NCI-H446 (cell line): ENCODE results near the gene RBM47.
"Not testable (repeated sequence)": the region's sequence is repeated elsewhere in the genome, so short reads cannot be mapped to it uniquely, and the experiment has no call there.

ENCODE experiments used
- DNase-seq, 2 experiments: peaks; one replicate each; lab custom pipeline; 2025; lab: John Stamatoyannopoulos, UW

The RBM47 gene

GRCh38 chr4:40439519-40439918, 190.1 kb downstream of the RBM47 start:
- no peak for DNase-seq

GRCh38 chr4:40438384-40439026, 191.2 kb downstream of the RBM47 start:
- DNase-seq = no peak

GRCh38 chr4:40437741-40438383, 191.8 kb downstream of the RBM47 start:
- no peak for DNase-seq

DNA sequence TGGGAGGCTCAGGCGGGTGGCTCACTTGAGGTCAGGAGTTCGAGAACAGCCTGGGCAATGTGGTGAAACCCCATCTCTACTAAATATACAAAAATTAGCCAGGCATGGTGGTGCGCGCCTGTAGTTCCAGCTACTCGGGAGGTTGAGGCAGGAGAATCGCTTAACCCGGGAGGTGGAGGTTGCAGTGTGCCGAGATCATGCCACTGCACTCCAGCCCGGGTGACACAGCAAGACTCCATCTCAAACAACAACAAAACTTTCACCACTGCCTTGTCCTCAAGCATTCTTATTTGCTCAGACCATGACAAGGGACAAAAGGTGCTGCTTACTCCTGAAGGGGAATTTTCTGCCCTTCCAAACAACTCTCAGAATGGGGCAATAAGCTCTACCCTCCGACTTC, 194.4 kb downstream of the RBM47 start:
- not testable (repeated sequence) for DNase-seq

- DNase-seq = no peak
Observed at GRCh38 chr4:40434126-40434687, 195.5 kb downstream of the RBM47 start.

DNA sequence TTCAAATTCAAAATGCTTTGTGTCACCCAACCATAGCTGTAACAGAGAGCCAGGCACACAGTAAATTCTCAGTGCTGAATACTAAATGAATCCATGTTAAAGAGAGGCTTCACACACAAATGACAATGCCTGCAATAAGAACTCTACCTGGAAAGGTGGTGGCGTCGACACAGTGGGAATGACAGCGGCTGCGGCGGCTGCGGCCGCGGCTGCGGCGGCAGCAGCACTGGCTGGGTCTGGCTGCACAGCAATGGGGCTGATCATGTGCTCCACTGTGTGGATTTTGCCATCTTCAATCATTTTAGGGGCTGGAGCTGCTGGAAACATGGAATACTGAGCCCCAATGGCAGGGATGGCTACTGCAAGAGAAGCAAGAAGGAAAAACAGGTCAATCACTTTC, 197.2 kb downstream of the RBM47 start:
- no peak for DNase-seq

DNA sequence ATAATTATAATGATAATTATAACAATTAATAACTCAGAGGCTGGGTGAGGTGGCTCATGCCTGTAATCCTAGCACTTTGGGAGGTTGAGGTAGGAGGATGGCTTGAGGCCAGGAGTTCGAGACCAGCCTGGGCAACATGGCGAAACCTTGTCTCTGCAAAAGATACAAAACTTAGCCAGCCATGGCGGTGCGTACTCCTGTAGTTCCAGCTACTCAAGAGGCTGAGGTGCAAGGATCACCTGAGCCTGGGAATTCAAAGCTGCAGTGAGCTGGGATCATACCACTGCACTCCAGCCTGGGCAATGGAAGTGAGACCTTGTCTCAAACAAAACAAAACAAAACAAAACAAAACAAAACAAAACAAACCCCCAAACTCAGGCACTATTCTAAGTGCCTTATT, 201.8 kb downstream of the RBM47 start:
- DNase-seq = not testable (repeated sequence)

- no peak for DNase-seq
Observed at GRCh38 chr4:40427128-40427527, 202.5 kb downstream of the RBM47 start.

GRCh38 chr4:40425799-40426574, 203.7 kb downstream of the RBM47 start:
- no peak for DNase-seq

GRCh38 chr4:40423735-40424134, 205.9 kb downstream of the RBM47 start:
- DNase-seq = no peak

DNA sequence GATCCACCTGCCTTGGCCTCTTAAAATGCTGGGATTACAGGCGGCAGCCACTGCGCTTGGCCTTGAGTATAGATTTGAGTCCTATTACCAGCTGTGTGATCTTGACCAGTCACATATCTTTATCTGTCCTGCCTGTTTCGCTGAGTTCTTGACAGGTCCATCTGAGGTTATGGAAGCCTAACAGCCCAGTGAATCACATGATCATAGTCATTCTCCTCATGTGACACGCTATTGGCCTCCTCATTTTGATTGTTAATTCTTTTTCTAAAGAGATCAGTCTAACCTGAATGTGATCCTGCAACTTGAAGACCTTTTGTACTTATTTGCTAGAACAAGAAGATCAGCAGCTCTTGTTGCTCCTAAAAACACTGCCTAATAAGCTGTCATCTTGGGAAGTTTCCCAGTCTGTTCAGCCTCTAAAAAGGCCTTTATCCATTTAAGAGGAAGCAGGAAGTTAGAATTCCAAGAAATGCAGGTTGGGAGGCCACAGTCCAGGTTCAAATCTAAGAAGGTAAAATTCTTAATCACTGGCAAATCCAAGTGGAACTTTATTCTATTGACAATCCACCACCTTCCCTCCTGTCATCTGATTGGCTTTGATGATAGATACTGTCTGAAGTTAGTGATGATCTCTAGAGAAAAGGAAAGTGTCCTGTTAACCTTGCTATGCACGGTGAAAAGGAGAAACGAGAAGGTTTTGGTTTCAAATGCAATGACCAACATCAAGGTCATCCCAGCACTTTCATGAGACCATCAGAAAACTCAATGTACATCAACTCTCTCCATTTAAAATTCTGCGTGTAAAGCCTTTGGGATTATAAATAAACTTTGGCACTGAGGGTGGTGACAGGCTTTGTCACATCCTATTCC, 207.6 kb downstream of the RBM47 start:
- DNase-seq = no peak

- DNase-seq = no peak
Observed at GRCh38 chr4:40419231-40419912, 210.3 kb downstream of the RBM47 start.

DNA sequence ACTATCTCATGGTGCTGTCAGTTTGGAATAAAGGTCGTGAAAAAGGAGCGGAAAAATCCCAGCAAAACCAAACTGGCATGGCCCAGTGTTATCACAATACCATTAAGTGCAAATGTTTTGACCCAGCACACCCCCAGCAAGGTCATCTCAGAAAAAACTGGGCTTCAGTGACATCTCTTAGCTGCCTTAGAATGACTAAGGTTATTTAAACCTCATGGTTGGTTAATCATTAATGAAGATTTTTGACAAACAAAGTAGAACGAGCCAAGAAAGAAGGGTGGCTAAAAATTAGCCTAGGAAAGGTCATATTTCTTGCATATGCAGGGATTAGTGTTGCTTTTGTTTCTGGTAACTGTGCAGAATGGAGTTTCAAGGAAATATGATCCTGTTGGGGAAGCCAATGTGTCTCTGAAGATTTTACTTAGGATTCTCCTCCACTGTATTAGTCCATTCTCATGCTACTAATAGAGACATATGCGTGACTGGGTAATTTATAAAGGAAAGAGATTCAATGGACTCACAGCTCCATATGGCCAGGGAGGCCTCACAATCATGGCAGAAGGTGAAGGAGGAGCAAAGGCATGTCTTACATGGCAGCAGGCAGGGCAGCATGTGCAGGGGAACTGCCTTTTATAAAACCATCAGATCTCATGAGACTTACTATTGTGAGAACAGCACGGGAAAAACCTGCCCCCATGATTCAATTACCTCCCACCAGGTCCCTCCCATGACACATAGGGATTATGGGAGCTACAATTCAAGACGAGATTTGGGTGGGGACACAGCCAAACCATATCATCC, 211.0 kb downstream of the RBM47 start:
- no peak for DNase-seq

- DNase-seq = no peak
Observed at GRCh38 chr4:40417941-40418340, 211.7 kb downstream of the RBM47 start.

- no peak for DNase-seq
Observed at GRCh38 chr4:40414673-40415072, 215.0 kb downstream of the RBM47 start.

- no peak for DNase-seq
Observed at GRCh38 chr4:40412866-40413795, 216.5 kb downstream of the RBM47 start.

DNA sequence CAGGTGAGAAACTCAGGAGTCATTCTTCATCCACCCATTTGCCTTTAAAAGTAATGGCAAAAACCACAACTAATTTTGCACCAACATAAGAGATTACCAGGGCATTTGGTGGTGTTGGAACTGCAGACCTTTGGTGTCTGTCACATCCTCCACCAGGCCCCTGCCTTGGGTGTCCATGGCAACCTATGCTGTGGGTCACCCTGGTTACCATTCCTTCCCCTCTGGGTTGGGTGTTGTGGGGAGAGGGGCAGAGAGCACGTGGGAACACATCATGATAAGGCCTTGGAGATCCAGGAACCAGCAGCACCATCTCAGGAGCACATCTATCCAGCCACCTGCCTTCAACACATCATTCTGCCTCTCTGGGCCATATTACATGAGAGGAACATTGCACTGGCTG, 217.3 kb downstream of the RBM47 start:
- DNase-seq = no peak

DNA sequence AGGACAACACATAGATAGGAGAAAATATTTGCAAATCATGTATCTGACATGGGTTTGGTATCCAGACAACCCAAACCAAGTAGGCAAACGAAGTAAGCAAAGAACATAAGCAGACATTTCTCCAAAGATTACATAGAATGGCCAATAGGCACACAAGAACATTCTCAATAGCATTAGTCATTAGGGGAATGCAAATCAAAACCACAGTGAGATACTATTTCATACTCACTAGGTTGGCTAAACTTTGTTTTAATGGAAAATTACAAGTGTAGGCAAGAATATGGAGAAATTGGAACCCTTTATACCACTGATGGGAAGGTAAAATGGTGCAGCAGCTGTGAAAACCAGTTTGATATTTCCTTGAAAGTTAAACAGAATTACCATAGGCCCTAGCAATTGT, 219.8 kb downstream of the RBM47 start:
- DNase-seq = no peak

GRCh38 chr4:40407468-40407867, 222.2 kb downstream of the RBM47 start:
- DNase-seq = not testable (repeated sequence)
